AG09309 (cell line): Measurements from ENCODE around the gene PTPRN2.

Experiments used
- DNase-seq: peaks from one replicate; pipeline ENCODE4 v3.0.0-alpha.2; 2010; ENCODE audit warnings: low read depth
- H3K4me3 ChIP-seq: 2 replicates; pipeline ENCODE4 v1.5.1; 2011; ENCODE audit warnings: mild to moderate bottlenecking, low read depth, low read length, moderate library complexity; ENCODE audit not compliant: control insufficient read depth
- CTCF ChIP-seq: IDR thresholded peaks from 2 replicates; pipeline ENCODE4 v1.5.1; 2011; ENCODE audit warnings: mild to moderate bottlenecking, low read depth, low read length, inconsistent platforms; ENCODE audit not compliant: insufficient read depth, control insufficient read depth; ENCODE audit errors: missing control alignments

The PTPRN2 gene

GRCh38 chr7:157827863-157828160, 759.8 kb downstream of the PTPRN2 start:
- H3K4me3 ChIP-seq: no peak overlapping the region
- TF ChIP-seq CTCF: no peak
- DNase-seq: no peak

- no peak for TF ChIP-seq CTCF
- no peak overlapping the region for H3K4me3 ChIP-seq
- no peak for DNase-seq
Measured at GRCh38 chr7:157827045-157827862, 760.4 kb downstream of the PTPRN2 start.

- no peak for TF ChIP-seq CTCF
- no peak overlapping the region for H3K4me3 ChIP-seq
- no peak for DNase-seq
Measured at GRCh38 chr7:157826566-157826965, 761.1 kb downstream of the PTPRN2 start.

GRCh38 chr7:157825325-157825724, 762.3 kb downstream of the PTPRN2 start:
- H3K4me3 ChIP-seq: no peak overlapping the region
- TF ChIP-seq CTCF: no peak
- no peak for DNase-seq

GRCh38 chr7:157824819-157825121, 762.9 kb downstream of the PTPRN2 start:
- no peak overlapping the region for H3K4me3 ChIP-seq
- TF ChIP-seq CTCF: no peak

GRCh38 chr7:157824011-157824818, 763.4 kb downstream of the PTPRN2 start:
- no peak for DNase-seq
- H3K4me3 ChIP-seq: no peak overlapping the region
- TF ChIP-seq CTCF: no peak

More at GRCh38 chr7:157824819-157825121, 762.9 kb downstream of the PTPRN2 start:
- no peak for DNase-seq
